Fibroblast of mammary gland (primary cell): ENCODE results near the gene FOXB1.

ENCODE experiments used
- DNase-seq: peaks from one replicate; pipeline ENCODE4 v3.0.0-alpha.2; 2010; ENCODE audit warnings: low read depth
- H3K4me3 ChIP-seq: 2 replicates; pipeline ENCODE4 v1.5.1; 2011; ENCODE audit warnings: low read depth, mild to moderate bottlenecking, low read length, moderate library complexity; ENCODE audit not compliant: control insufficient read depth
- TF ChIP-seq, protein P1 (sequence below): conservative IDR thresholded peaks from 2 replicates; pipeline ENCODE4 v1.5.1; 2011; ENCODE audit warnings: low read depth, low read length, inconsistent platforms; ENCODE audit not compliant: control insufficient read depth, insufficient read depth

The FOXB1 gene

DNA sequence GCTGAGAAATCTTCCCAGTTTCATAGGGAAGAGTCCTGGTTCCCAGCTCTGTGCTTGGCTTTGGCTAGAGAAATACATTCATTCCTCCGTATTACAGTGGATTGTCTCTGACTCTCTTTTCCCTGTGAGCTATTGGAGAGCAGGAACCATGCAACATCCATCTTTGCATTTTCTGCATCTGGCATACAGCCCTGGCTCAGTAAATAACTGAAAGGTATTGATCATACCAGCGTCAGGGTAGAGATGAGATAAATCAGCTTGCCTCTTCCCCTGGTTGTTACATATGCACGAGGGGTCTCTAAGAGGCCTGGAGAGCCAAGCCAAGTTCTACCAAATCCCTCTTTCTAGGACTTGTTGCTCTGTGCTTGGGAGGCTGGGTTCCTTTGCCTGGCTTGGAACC, 35.2 kb downstream of the FOXB1 start:
- DNase-seq = no peak
- no peak overlapping the region for H3K4me3 ChIP-seq
- TF ChIP-seq, protein P1, sequence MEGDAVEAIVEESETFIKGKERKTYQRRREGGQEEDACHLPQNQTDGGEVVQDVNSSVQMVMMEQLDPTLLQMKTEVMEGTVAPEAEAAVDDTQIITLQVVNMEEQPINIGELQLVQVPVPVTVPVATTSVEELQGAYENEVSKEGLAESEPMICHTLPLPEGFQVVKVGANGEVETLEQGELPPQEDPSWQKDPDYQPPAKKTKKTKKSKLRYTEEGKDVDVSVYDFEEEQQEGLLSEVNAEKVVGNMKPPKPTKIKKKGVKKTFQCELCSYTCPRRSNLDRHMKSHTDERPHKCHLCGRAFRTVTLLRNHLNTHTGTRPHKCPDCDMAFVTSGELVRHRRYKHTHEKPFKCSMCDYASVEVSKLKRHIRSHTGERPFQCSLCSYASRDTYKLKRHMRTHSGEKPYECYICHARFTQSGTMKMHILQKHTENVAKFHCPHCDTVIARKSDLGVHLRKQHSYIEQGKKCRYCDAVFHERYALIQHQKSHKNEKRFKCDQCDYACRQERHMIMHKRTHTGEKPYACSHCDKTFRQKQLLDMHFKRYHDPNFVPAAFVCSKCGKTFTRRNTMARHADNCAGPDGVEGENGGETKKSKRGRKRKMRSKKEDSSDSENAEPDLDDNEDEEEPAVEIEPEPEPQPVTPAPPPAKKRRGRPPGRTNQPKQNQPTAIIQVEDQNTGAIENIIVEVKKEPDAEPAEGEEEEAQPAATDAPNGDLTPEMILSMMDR = no peak

DNA sequence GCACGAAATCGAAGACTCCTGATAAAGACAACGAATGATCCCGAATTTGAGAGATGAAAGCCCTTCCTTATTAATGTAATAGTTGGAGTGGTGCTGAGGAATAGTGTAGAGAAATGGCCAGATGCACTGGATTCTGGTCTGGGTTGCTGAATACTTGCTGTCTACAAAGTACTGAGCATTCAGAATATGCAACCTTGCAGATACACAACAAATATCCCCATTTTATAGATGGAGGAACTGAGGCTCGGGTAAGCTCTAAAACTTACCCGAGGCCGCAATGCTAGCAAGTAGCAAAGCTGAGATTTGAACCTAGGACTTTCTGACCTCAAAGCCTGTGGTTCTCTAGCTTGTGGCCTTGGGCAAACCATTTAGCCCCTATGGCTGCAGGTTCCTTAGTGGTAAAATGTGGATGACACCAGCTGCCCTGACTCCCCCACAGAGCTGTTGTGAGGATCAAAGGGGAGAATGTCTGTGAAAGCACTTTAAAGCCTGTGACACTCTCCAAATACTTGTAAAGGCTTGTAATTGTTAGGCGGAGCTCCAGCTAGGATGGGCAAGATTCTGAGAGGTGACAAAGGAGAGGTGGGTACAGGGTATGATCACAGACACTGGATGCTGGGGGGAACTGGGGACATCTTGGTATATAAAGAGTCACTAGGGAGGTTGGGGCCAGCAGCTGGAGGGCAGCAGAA, 39.8 kb downstream of the FOXB1 start:
- TF ChIP-seq, protein P1 = no peak

DNA sequence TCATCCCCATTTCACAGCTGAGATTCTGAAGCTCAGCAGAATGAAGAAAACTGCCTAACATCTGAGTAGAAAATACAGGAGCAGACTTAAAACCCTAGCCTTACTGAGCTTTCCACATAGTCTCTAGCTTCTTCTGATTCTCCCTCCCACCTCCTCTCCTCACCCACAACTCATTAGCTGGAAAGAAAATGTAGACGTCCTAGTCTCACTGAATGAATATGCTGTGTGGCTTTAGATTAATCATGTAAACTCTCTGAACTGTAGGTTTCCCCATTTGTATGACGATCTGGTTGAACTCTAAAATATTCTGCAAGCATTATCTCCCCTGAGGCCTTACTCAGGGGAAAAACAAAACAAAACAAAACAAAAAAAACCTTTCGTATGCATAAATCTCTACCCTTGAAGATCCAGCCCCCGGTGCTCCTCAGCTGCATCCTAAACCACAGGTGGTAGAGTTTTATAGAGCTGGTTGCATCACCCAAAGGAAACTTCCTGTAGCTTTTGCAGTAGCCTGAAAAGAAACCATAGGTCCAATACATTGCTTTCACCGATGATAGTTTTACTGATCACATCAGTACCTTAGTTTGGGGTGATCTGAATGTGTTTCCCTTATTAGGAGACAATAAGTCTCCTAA, 40.6 kb downstream of the FOXB1 start:
- H3K4me3 ChIP-seq = no peak overlapping the region
- DNase-seq = no peak
- TF ChIP-seq, protein P1 = no peak

More for the DNA sequence above, 39.8 kb downstream of the FOXB1 start:
- no peak for DNase-seq
- H3K4me3 ChIP-seq = no peak overlapping the region

DNA sequence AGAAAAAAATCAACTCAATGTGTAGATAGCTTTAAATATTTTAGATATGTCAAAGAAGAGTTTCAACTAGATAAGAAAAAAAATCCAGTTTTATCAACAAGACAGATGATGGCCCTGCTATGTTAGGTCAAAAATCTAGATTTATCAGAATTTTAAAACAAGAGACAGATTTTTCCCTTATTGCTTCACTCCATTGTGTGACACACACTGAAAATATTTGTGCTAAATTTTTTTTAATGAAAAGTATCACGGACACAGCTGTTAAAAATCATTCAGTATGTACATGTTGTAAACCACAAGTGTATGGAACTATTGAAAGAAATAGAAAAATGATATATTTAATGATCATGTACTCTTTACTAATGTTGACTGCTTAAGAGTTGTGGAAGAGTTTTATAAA, 43.6 kb downstream of the FOXB1 start:
- TF ChIP-seq, protein P1 = no peak
- peak; percentile 12 for DNase-seq
- H3K4me3 ChIP-seq = no peak overlapping the region

DNA sequence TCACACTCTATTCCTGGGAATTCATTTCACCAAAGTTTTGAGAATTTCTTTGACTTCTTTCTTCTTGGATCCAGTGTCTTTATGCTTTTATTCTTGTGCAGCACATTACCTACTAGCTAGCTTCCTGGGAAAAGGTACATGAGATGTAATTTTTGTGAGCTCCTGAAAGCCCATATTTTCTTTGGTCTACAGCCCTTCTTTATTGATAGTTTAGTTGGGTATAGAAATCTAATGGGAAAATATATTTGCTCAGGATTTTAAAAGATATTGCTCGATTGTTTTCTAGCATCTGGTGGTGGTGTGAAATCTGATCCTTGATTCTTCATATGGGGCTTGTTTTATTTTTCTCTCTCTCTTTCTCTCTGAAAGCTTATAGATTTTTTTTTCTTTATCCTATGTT, 45.8 kb downstream of the FOXB1 start:
- DNase-seq = no peak
- TF ChIP-seq, protein P1 = no peak
- H3K4me3 ChIP-seq = no peak overlapping the region

DNA sequence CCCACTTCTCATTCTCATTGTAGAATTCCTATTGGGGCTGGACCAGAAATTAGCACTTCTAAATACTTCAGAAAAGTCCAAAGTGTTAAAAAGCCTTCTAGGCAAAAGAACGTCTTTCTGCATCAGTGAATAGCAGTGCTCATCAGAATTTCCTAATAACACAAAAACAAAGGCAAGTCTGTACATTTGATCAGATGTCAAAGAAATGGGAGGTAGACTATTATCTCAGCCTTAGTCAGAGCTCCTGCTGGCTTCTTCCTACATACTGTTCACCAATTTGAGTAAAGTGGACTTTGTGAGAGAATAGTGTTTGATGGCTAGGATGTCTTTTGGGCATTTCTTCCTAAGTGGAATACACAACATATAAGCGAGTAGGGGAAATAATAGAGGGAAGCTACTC, 48.7 kb downstream of the FOXB1 start:
- H3K4me3 ChIP-seq = no peak overlapping the region
- DNase-seq = no peak
- TF ChIP-seq, protein P1 = no peak
